ENCODE data around the gene DLL3.

Gene DLL3

GRCh38 chr19:39531834-39532232 lies 33.1 kb downstream of the DLL3 start:
- DNase-seq (ENCODE audit: extremely low read depth, insufficient read length) = no peak
- no peak for TF ChIP-seq CTCF (IDR thresholded peaks at IDR 0.05; ENCODE audit: insufficient read depth, low read length, poor library complexity, severe bottlenecking)
- Histone ChIP-seq H3K36me3 (ENCODE audit: control insufficient read depth, insufficient read depth, low read length) (no peaks in the 10 kb centered on the region), H3K4me3 (replicated peaks; ENCODE audit: low read depth, low read length) (peak overlapping the region; percentile 85), H3K27me3 (replicated peaks; ENCODE audit: control insufficient read depth, insufficient read depth, low read length) (no peaks in the 10 kb centered on the region)

GRCh38 chr19:39532233-39533002 lies 33.7 kb downstream of the DLL3 start, which contains the start of gene EID2B:
TSS of gene EID2B (minus strand) at chr19:39532852. CDS start at chr19:39532802, 50 bp downstream.
- DNase-seq (ENCODE audit: extremely low read depth, insufficient read length) = peak; percentile 88
- Histone ChIP-seq H3K4me3 (replicated peaks; ENCODE audit: low read depth, low read length) (peak within 1 kb of the TSS; percentile 85), H3K36me3 (ENCODE audit: control insufficient read depth, insufficient read depth, low read length) (no peaks in the 10 kb centered on the region), H3K27me3 (replicated peaks; ENCODE audit: control insufficient read depth, insufficient read depth, low read length) (no peaks in the 10 kb centered on the region)
- TF ChIP-seq CTCF (IDR thresholded peaks at IDR 0.05; ENCODE audit: insufficient read depth, low read length, poor library complexity, severe bottlenecking) = peak; percentile 99

- H3K27me3 ChIP-seq (replicated peaks; ENCODE audit: control insufficient read depth, insufficient read depth, low read length) = no peaks in the 10 kb centered on the region
- TF ChIP-seq CTCF (IDR thresholded peaks at IDR 0.05; ENCODE audit: insufficient read depth, low read length, poor library complexity, severe bottlenecking) = no peak
- no peak overlapping the region for H3K4me3 ChIP-seq (replicated peaks; ENCODE audit: low read depth, low read length)
- no peaks in the 10 kb centered on the region for H3K36me3 ChIP-seq (ENCODE audit: control insufficient read depth, insufficient read depth, low read length)
- no peak for DNase-seq (ENCODE audit: extremely low read depth, insufficient read length)
Measured at GRCh38 chr19:39533003-39533512, 34.3 kb downstream of the DLL3 start.

GRCh38 chr19:39533791-39534190 lies 35.0 kb downstream of the DLL3 start:
- no peak for DNase-seq (ENCODE audit: extremely low read depth, insufficient read length)
- Histone ChIP-seq H3K36me3 (ENCODE audit: control insufficient read depth, insufficient read depth, low read length) (no peaks in the 10 kb centered on the region), H3K27me3 (replicated peaks; ENCODE audit: control insufficient read depth, insufficient read depth, low read length) (no peaks in the 10 kb centered on the region), H3K4me3 (replicated peaks; ENCODE audit: low read depth, low read length) (no peak overlapping the region)
- no peak for TF ChIP-seq CTCF (IDR thresholded peaks at IDR 0.05; ENCODE audit: insufficient read depth, low read length, poor library complexity, severe bottlenecking)

GRCh38 chr19:39539165-39539517 lies 40.4 kb downstream of the DLL3 start:
- Histone ChIP-seq H3K27me3 (replicated peaks; ENCODE audit: control insufficient read depth, insufficient read depth, low read length) (no peaks in the 10 kb centered on the region), H3K36me3 (ENCODE audit: control insufficient read depth, insufficient read depth, low read length) (no peaks in the 10 kb centered on the region), H3K4me3 (replicated peaks; ENCODE audit: low read depth, low read length) (peak overlapping the region; percentile 78)
- no peak for TF ChIP-seq CTCF (IDR thresholded peaks at IDR 0.05; ENCODE audit: insufficient read depth, low read length, poor library complexity, severe bottlenecking)
- DNase-seq (ENCODE audit: extremely low read depth, insufficient read length) = no peak
